ENCODE results near the gene OGFR.
"Not testable (repeated sequence)": the region's sequence is repeated elsewhere in the genome, so short reads cannot be mapped to it uniquely, and the experiment has no call there.

Gene OGFR

GRCh38 chr20:62844182-62844581, 39.5 kb downstream of the OGFR start:
- no peak overlapping the region for H3K27ac ChIP-seq
- no peak for TF ChIP-seq CTCF (conservative IDR thresholded peaks at IDR 0.05)
- TF ChIP-seq ZFX (IDR thresholded peaks at IDR 0.05): no peak

- no peak for TF ChIP-seq ZFX (IDR thresholded peaks at IDR 0.05)
- no peak for TF ChIP-seq CTCF (conservative IDR thresholded peaks at IDR 0.05)
- H3K27ac ChIP-seq: no peak overlapping the region
Measured at GRCh38 chr20:62845416-62846160, 41.0 kb downstream of the OGFR start.

DNA sequence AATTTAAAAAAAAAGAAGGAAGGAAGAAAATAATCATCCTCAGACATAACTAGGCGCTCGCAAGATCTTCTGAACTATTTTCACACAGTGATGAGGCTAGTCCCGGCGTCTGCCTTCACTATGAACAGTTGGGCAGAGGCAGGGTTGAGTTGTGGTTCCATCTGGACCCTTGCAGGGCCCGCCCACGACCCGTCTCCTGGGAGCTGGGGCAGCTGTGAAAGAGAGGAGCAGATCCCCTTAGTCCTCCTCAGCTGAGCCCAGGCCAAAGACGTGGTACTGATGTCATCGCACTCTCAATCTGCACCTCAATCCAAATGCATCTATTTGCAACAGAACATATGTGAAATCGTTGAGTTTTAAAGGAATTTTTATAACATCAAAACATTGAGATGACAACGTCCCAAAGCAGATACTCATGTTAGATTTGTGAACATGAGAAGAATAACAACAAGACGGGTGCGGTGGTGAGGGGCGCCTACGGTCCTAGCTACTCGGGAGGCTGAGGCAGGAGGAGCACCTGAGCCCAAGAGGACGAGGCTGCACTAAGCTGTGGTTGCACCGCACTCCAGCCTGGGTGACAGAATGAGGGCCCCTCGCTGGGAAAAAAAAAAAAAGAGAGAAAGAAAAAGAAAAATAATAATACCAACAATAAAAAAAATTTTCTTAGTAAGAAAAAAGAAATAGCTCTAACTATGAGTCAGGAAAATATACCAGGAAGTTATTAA, 41.7 kb downstream of the OGFR start:
- no peak overlapping the region for H3K27ac ChIP-seq
- no peak for TF ChIP-seq CTCF (conservative IDR thresholded peaks at IDR 0.05)
- TF ChIP-seq ZFX (IDR thresholded peaks at IDR 0.05): no peak

DNA sequence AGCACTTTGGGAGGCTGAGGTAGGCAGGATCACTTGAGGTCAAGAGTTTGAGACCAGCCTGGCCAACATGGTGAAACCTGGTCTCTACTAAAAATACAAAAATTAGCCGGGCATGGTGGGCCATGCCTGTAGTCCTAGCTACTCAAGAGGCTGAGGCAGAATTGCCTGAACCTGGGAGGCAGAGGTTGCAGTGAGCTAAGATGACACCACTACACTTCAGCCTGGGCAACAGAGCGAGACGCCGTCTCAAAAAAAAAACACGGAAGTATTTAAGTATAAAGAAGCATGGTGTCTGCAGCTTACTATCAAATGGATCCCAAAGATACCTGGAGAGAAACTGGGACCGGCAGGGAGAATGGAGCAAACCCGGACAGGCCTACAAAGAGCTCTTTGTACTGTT, 44.3 kb downstream of the OGFR start:
- not testable (repeated sequence) for H3K27ac ChIP-seq

DNA sequence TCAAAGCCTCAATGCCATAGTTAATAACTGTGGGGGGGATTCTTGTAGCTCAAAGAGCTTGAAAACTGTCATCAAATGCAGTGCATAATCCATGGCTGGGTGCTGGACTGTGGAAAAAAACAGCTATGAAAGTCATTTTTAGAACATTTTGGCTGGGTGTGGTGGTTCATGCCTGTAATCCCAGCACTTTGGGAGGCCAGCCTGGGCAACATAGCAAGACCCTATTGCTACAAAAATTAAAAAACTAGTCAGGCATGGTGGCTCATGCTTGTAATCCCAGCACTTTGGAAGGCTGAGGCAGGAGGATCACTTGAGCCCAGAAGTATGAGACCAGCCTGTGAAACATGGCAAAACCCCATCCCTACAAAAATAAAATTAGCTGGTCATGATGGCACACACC, 44.8 kb downstream of the OGFR start:
- TF ChIP-seq ZFX (IDR thresholded peaks at IDR 0.05) (no peak), CTCF (conservative IDR thresholded peaks at IDR 0.05) (no peak)
- no peak overlapping the region for H3K27ac ChIP-seq

DNA sequence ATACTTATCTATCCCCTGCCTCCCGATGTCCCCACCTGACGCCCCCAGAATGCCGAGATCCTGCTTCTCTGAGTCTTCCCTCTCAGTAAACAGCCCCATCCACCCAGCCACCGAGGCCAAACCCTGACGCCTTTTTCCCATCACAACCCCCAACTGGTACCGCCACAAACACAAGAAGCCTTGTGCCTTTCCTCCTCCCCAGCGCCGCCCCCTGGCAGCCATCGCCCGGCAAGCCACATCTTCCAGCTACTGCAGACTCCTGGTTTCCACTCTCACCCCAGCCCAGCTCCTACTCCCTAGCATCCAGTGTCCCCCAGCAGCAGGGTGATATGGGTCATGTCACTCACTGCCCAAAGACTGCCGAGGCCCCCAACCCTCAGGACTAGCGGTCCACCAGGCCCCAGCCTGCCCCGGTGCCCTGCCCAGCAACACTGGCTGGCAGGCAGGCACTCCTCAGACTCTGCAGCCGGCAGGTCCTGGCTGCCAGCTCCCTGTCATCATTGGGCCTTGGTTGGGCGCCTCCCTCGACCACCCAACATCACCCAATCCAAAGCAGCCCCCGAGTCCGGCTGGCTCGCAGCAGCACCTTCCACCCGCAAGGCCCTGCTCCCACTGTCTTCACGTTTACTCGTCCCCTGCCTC, 45.8 kb downstream of the OGFR start:
- H3K27ac ChIP-seq: no peak overlapping the region
- no peak for TF ChIP-seq ZFX (IDR thresholded peaks at IDR 0.05)
- TF ChIP-seq CTCF (conservative IDR thresholded peaks at IDR 0.05): no peak

- no peak for TF ChIP-seq ZFX (IDR thresholded peaks at IDR 0.05)
- TF ChIP-seq CTCF (conservative IDR thresholded peaks at IDR 0.05): no peak
- no peak overlapping the region for H3K27ac ChIP-seq
Measured at GRCh38 chr20:62852196-62852595, 47.6 kb downstream of the OGFR start.
